ENCODE results near the gene RABEP1.
"Not testable (repeated sequence)": the region's sequence is repeated elsewhere in the genome, so short reads cannot be mapped to it uniquely, and the experiment has no call there.

The RABEP1 gene

GRCh38 chr17:5424909-5425308 lies 142.8 kb downstream of the RABEP1 start:
- DNase-seq, result no peak

GRCh38 chr17:5425826-5426225 lies 143.7 kb downstream of the RABEP1 start:
- no peak for DNase-seq

- DNase-seq, result no peak
These were observed 147.3 kb downstream of the RABEP1 start for GRCh38 chr17:5429191-5429887.

- DNase-seq, result no peak
These were observed 148.4 kb downstream of the RABEP1 start for GRCh38 chr17:5430413-5430999.

GRCh38 chr17:5431234-5431633 lies 149.2 kb downstream of the RABEP1 start:
- not testable (repeated sequence) for DNase-seq

GRCh38 chr17:5431949-5432556 lies 150.0 kb downstream of the RABEP1 start:
- no peak for DNase-seq

- DNase-seq, result no peak
These were observed 152.9 kb downstream of the RABEP1 start for GRCh38 chr17:5434984-5435383.

Data from NCI-H1436 (cell line).